Mesendoderm (in vitro differentiated cells): ENCODE measurements around the gene SMO.
A peak's percentile ranks its signal among the peaks of the same experiment; 100 is the strongest.
"Not testable (repeated sequence)": the region's sequence is repeated elsewhere in the genome, so short reads cannot be mapped to it uniquely, and the experiment has no call there.

Experiments used
- DNase-seq: peaks from one replicate; pipeline ENCODE4 v3.0.0; 2013
- H2AK5ac ChIP-seq: 2 replicates; pipeline ENCODE4 v1.6.1; 2013; ENCODE audit warnings: low read length, inconsistent platforms
- H2BK120ac ChIP-seq: 2 replicates; pipeline ENCODE4 v1.6.1; 2013; ENCODE audit warnings: low read depth, mild to moderate bottlenecking, low read length, moderate library complexity, mixed read lengths
- H2BK15ac ChIP-seq: replicated peaks from 2 replicates; pipeline ENCODE4 v1.6.1; 2013; ENCODE audit warnings: low read depth, mild to moderate bottlenecking, moderate library complexity
- H2BK5ac ChIP-seq: 2 replicates; pipeline ENCODE4 v1.6.1; 2013; ENCODE audit warnings: low read length, inconsistent platforms
- H3K18ac ChIP-seq: 2 replicates; pipeline ENCODE4 v1.6.1; 2013; ENCODE audit warnings: mild to moderate bottlenecking, low read length, mixed read lengths
- H3K23ac ChIP-seq: one replicate; pipeline ENCODE4 v1.6.1; 2013; ENCODE audit warnings: low read length
- H3K27ac ChIP-seq: 2 replicates; pipeline ENCODE4 v1.5.1; 2013; ENCODE audit warnings: low read depth, mild to moderate bottlenecking, inconsistent platforms, low read length, moderate library complexity
- H3K27me3 ChIP-seq: 2 replicates; pipeline ENCODE4 v1.6.1; 2013; ENCODE audit warnings: low read length, control low read depth, mild to moderate bottlenecking, inconsistent platforms; ENCODE audit not compliant: insufficient read depth, poor library complexity
- H3K36me3 ChIP-seq: 2 replicates; pipeline ENCODE4 v1.6.1; 2013; ENCODE audit warnings: low read length, inconsistent platforms; ENCODE audit not compliant: control insufficient read depth, insufficient read depth
- H3K4ac ChIP-seq: one replicate; pipeline ENCODE4 v1.6.1; 2013; ENCODE audit warnings: low read depth, mild to moderate bottlenecking, low read length, moderate library complexity
- H3K4me1 ChIP-seq: 2 replicates; pipeline ENCODE4 v1.6.1; 2013; ENCODE audit warnings: low read depth, low read length, inconsistent platforms; ENCODE audit not compliant: control insufficient read depth
- H3K4me2 ChIP-seq: 2 replicates; pipeline ENCODE4 v1.6.1; 2013; ENCODE audit warnings: low read length
- H3K4me3 ChIP-seq: 2 replicates; pipeline ENCODE4 v1.5.1; 2013; ENCODE audit warnings: mild to moderate bottlenecking, low read length
- H3K56ac ChIP-seq: one replicate; pipeline ENCODE4 v1.6.1; 2013; ENCODE audit warnings: low read length
- H3K79me1 ChIP-seq: 2 replicates; pipeline ENCODE4 v1.6.1; 2013; ENCODE audit warnings: low read length, inconsistent platforms
- H3K79me2 ChIP-seq: 2 replicates; pipeline ENCODE4 v1.6.1; 2013; ENCODE audit warnings: mild to moderate bottlenecking, low read length; ENCODE audit not compliant: control insufficient read depth, insufficient read depth
- H3K9ac ChIP-seq: 2 replicates; pipeline ENCODE4 v1.6.1; 2013; ENCODE audit warnings: low read length, inconsistent platforms
- H4K5ac ChIP-seq: one replicate; pipeline ENCODE4 v1.6.1; 2013; ENCODE audit warnings: low read length
- H4K8ac ChIP-seq: one replicate; pipeline ENCODE4 v1.6.1; 2013; ENCODE audit warnings: low read depth, mild to moderate bottlenecking, control low read depth, low read length, moderate library complexity
- WGBS: extraction: QIAGEN DNeasy Blood & Tissue Kit; methylation state at CpG from one replicate; pipeline ENCODE4 v1.1.7; 2013; ENCODE audit warnings: low lambda C conversion rate, missing lambda C conversion rate; ENCODE audit not compliant: insufficient coverage; ENCODE audit errors: extremely low coverage; 5-methylcytosine and 5-hydroxymethylcytosine counted together

SMO gene

DNA sequence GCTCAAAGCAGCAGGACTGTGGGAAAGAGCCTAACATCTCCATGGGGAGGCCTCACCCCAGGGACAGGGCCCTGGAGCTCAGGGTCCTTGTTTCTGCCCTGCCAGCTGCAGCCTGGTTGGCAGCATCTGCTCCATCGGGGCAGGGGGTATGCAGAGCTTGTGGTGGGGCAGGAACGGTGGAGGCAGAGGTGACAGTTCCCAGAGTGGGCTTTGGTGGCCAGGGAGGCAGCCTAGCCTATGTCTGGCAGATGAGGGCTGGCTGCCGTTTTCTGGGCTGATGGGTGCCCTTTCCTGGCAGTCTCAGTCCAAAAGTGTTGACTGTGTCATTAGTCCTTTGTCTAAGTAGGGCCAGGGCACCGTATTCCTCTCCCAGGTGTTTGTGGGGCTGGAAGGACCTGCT lies 24.2 kb downstream of the SMO start:
- Histone ChIP-seq H3K79me1 (no peaks in the 10 kb centered on the region), H3K56ac (no peak overlapping the region), H3K27ac (no peak overlapping the region), H3K79me2 (no peaks in the 10 kb centered on the region), H3K36me3 (no peaks in the 10 kb centered on the region), H3K23ac (no peak overlapping the region), H2BK120ac (no peak overlapping the region), H3K4me1 (no peaks in the 10 kb centered on the region), H4K5ac (no peak overlapping the region), H3K4ac (no peak overlapping the region), H2BK5ac (no peak overlapping the region), H3K27me3 (no peaks in the 10 kb centered on the region), H3K4me3 (no peak overlapping the region), H4K8ac (no peak overlapping the region), H3K4me2 (no peak overlapping the region), H2BK15ac (no peak overlapping the region), H2AK5ac (no peak overlapping the region), H3K18ac (no peak overlapping the region), H3K9ac (no peak overlapping the region)
- DNase-seq: no peak
- no CpG with 5 or more reads among the region's 4 CpGs for WGBS

DNA sequence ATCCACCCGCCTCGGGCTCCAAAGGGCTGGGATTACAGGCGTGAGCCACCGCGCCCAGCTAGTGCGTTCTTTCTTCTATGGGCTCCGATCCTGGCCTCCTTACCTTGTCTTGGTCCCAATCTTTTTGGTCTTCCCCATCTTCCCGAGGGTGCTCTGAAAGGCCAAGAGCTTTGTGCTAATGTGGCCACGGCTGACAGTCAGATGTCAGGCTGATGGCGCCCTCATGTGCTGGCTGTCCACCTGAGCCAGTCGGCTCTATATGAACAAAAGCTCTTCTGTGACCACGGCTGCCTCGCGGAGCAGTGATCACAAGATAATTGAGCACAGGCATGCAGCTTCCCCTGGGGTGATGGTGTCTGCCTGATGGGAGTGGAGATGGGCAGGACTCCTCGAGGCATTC lies 25.4 kb downstream of the SMO start:
- DNase-seq: peak; percentile 84
- no peak overlapping the region for H3K4me3 ChIP-seq
- no CpG with 5 or more reads among the region's 15 CpGs for WGBS
- H3K4me1 ChIP-seq: no peaks in the 10 kb centered on the region
- no peak overlapping the region for H3K4ac ChIP-seq
- H3K79me2 ChIP-seq: no peaks in the 10 kb centered on the region
- no peak overlapping the region for H3K9ac ChIP-seq
- H3K27me3 ChIP-seq: no peaks in the 10 kb centered on the region
- no peak overlapping the region for H4K8ac ChIP-seq
- H2BK15ac ChIP-seq: no peak overlapping the region
- no peak overlapping the region for H2AK5ac ChIP-seq
- H3K27ac ChIP-seq: no peak overlapping the region
- no peak overlapping the region for H3K56ac ChIP-seq
- H2BK5ac ChIP-seq: no peak overlapping the region
- no peak overlapping the region for H3K18ac ChIP-seq
- no peak overlapping the region for H2BK120ac ChIP-seq
- H3K4me2 ChIP-seq: no peak overlapping the region
- no peak overlapping the region for H3K23ac ChIP-seq
- no peaks in the 10 kb centered on the region for H3K79me1 ChIP-seq
- no peak overlapping the region for H4K5ac ChIP-seq
- no peaks in the 10 kb centered on the region for H3K36me3 ChIP-seq

DNA sequence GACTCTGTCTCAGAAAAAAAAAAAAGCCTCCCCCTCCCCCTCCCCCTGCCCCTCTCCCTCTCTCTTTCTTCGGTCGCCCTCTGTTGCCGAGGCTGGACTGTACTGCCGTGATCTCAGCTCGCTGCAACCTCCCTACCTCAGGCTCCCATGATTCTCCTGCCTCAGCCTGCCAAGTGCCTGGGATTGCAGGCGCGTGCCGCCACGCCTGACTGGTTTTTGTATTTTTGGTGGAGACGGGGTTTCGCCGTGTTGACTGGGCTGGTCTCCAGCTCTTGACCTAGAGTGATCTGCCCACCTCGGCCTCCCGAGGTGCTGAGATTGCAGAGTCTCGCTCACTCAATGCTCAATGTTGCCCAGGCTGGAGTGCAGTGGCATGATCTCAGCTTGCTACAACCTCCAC lies 27.3 kb downstream of the SMO start:
- H3K4ac ChIP-seq, H2AK5ac ChIP-seq, H2BK15ac ChIP-seq, H3K56ac ChIP-seq, H3K79me1 ChIP-seq, H3K4me2 ChIP-seq, H2BK120ac ChIP-seq, H3K4me1 ChIP-seq, H2BK5ac ChIP-seq, H3K23ac ChIP-seq, H4K8ac ChIP-seq, H3K18ac ChIP-seq, H4K5ac ChIP-seq, H3K4me3 ChIP-seq, H3K79me2 ChIP-seq, DNase-seq, H3K27me3 ChIP-seq, H3K9ac ChIP-seq, H3K36me3 ChIP-seq, H3K27ac ChIP-seq: not testable (repeated sequence)
- no CpG with 5 or more reads among the region's 15 CpGs for WGBS

- H2AK5ac ChIP-seq, H2BK120ac ChIP-seq, H3K56ac ChIP-seq, H2BK15ac ChIP-seq, H3K4me2 ChIP-seq, H3K27ac ChIP-seq, H3K4me1 ChIP-seq, H3K27me3 ChIP-seq, H3K79me1 ChIP-seq, H3K18ac ChIP-seq, H3K9ac ChIP-seq, H4K5ac ChIP-seq, H3K4ac ChIP-seq, H3K4me3 ChIP-seq, H2BK5ac ChIP-seq, H3K23ac ChIP-seq, H3K79me2 ChIP-seq, H4K8ac ChIP-seq, H3K36me3 ChIP-seq: not testable (repeated sequence)
- DNase-seq: peak; percentile 14
- WGBS: no CpG with 5 or more reads among the region's 34 CpGs
Observed at GRCh38 chr7:129216101-129216715, 27.8 kb downstream of the SMO start.

- H3K4me3 ChIP-seq, H2AK5ac ChIP-seq, H3K4ac ChIP-seq, H3K79me1 ChIP-seq, H3K4me1 ChIP-seq, H2BK15ac ChIP-seq, H3K23ac ChIP-seq, H2BK120ac ChIP-seq, H3K27ac ChIP-seq, H3K9ac ChIP-seq, H3K27me3 ChIP-seq, H4K5ac ChIP-seq, H3K36me3 ChIP-seq, H3K4me2 ChIP-seq, H3K79me2 ChIP-seq, H3K56ac ChIP-seq, H3K18ac ChIP-seq, H2BK5ac ChIP-seq, DNase-seq, H4K8ac ChIP-seq: not testable (repeated sequence)
- no CpG with 5 or more reads among the region's 8 CpGs for WGBS
Observed at GRCh38 chr7:129216821-129217416, 28.5 kb downstream of the SMO start.

GRCh38 chr7:129218514-129219062 lies 30.2 kb downstream of the SMO start:
- Histone ChIP-seq H2BK120ac (no peak overlapping the region), H2AK5ac (no peak overlapping the region), H4K5ac (no peak overlapping the region), H3K4me3 (no peak overlapping the region), H3K27me3 (no peaks in the 10 kb centered on the region), H3K56ac (no peak overlapping the region), H3K18ac (no peak overlapping the region), H3K23ac (no peak overlapping the region), H3K4me2 (no peak overlapping the region), H3K4ac (no peak overlapping the region), H3K79me1 (no peaks in the 10 kb centered on the region), H3K27ac (no peak overlapping the region), H3K36me3 (no peaks in the 10 kb centered on the region), H2BK15ac (no peak overlapping the region), H3K4me1 (no peaks in the 10 kb centered on the region), H4K8ac (no peak overlapping the region), H2BK5ac (no peak overlapping the region), H3K9ac (no peak overlapping the region), H3K79me2 (no peaks in the 10 kb centered on the region)
- WGBS: no CpG with 5 or more reads among the region's 9 CpGs
- DNase-seq: peak; percentile 90
